HepG2 (cell line): Measurements from ENCODE around the gene PSENEN. TPM values are rescaled to one million over a fixed set of nuclear protein-coding genes. Genes with fewer than 3 reads are reported as not detected.

Source experiments
- ATAC-seq: fragments of 200-7000 bp; cut with Tn5 transposase; 3 replicates; pipeline ENCODE4 v1.9.1; 2020; ENCODE audit warnings: mild to moderate bottlenecking, moderate library complexity
- BruUV-seq: library from RNA; stranded (reverse); fragments of 400-500 nt; replicated peaks from 2 replicates; lab custom pipeline; 2021; lab: Mats Ljungman, UMichigan
- CTCF ChIA-PET: fragments of 300-600 bp; formaldehyde crosslinking; extraction: SDS; loops from one replicate; lab custom pipeline; 2021; ENCODE audit warnings: low total read pairs, inconsistent platforms, low intra/inter-chr PET ratio; lab: Yijun Ruan, JAX
- POLR2A ChIA-PET: fragments of 350-600 bp; sonication (Branson Sonifier 250); formaldehyde crosslinking; loops from one replicate; lab custom pipeline; 2020; ENCODE audit warnings: antibody characterized with exemption, inconsistent platforms; lab: Yijun Ruan, JAX
- DNase-seq: peaks from one replicate; pipeline ENCODE4 v3.0.0-alpha.2; 2015; ENCODE audit warnings: low spot score
- FAIRE-seq: peaks from 3 replicates; lab custom pipeline; 2011; peaks lifted over from hg19 to GRCh38; lab: Jason Lieb, UNC
- H2AFZ ChIP-seq: one replicate; pipeline ENCODE4 v1.6.1; 2011; ENCODE audit warnings: low read length, inconsistent platforms
- H3K27ac ChIP-seq: fragments of 300-600 bp; 3 replicates; pipeline ENCODE4 v1.8.0; 2011; ENCODE audit warnings: mixed run types, mild to moderate bottlenecking, mixed read lengths, low read length, inconsistent platforms; ENCODE audit not compliant: insufficient read depth; ENCODE audit errors: extremely low read length
- H3K27me3 ChIP-seq, 2 experiments: fragments of 200-600 bp in 1 of 2; 2 replicates in 1 of 2; 3 replicates in 1 of 2; pipeline versions ENCODE4 v1.6.0 to v1.8.0; 2011; ENCODE audit warnings: low read length in 2 of 2, mild to moderate bottlenecking in 2 of 2, moderate library complexity in 2 of 2, inconsistent platforms in 1 of 2; ENCODE audit not compliant: insufficient read depth in 2 of 2, control insufficient read depth in 1 of 2
- H3K36me3 ChIP-seq, 2 experiments: fragments of 200-600 bp in 1 of 2; replicated peaks in 1 of 2; 2 replicates in 1 of 2; 3 replicates in 1 of 2; pipeline versions ENCODE4 v1.5.1 to v1.8.0; 2011; ENCODE audit warnings: low read length in 2 of 2, inconsistent platforms in 1 of 2; ENCODE audit not compliant: insufficient read depth in 2 of 2, control insufficient read depth in 1 of 2
- H3K4me1 ChIP-seq: 2 replicates; pipeline ENCODE4 v1.5.1; 2012; ENCODE audit warnings: low read length, inconsistent platforms; ENCODE audit not compliant: insufficient read depth
- H3K4me2 ChIP-seq: 2 replicates; pipeline ENCODE4 v1.6.0; 2011; ENCODE audit warnings: low read depth, low read length, inconsistent platforms
- H3K4me3 ChIP-seq, 3 experiments: fragments of 200-600 bp in 1 of 3; sonication (generic), shearing (Covaris generic) in 1 of 3; replicated peaks in 1 of 3; 2 replicates each; pipeline ENCODE4 v1.5.1; 2011 to 2016; ENCODE audit warnings: low read length in 3 of 3, inconsistent platforms in 2 of 3, low read depth in 2 of 3, mild to moderate bottlenecking in 2 of 3, control low read depth in 1 of 3, mixed read lengths in 1 of 3; ENCODE audit not compliant: insufficient read depth in 1 of 3
- H3K79me2 ChIP-seq: one replicate; pipeline ENCODE4 v1.6.1; 2011; ENCODE audit warnings: low read length, inconsistent platforms; ENCODE audit not compliant: insufficient read depth
- H3K9ac ChIP-seq: 2 replicates; pipeline ENCODE4 v1.6.0; 2011; ENCODE audit warnings: mild to moderate bottlenecking, low read depth, low read length, inconsistent platforms; ENCODE audit not compliant: insufficient read depth
- H3K9me3 ChIP-seq: 2 replicates; pipeline ENCODE4 v1.5.1; 2012; ENCODE audit warnings: mild to moderate bottlenecking, low read length
- H4K20me1 ChIP-seq: 2 replicates; pipeline ENCODE4 v1.6.0; 2011; ENCODE audit warnings: inconsistent platforms, mild to moderate bottlenecking, low read length, moderate library complexity; ENCODE audit not compliant: insufficient read depth
- ARNTL ChIP-seq: sonication (generic); formaldehyde crosslinking; IDR thresholded peaks from 2 replicates; pipeline ENCODE4 v1.4.0; 2020; ENCODE audit warnings: mild to moderate bottlenecking, missing genetic modification reagents
- ERF ChIP-seq: IDR thresholded peaks from 2 replicates; pipeline ENCODE4 v1.6.1; 2018; ENCODE audit warnings: missing biosample characterization, missing genetic modification reagents
- NCOR1 ChIP-seq: fragments of 200-600 bp; sonication (generic); IDR thresholded peaks from 2 replicates; pipeline ENCODE4 v1.7.0; 2017; ENCODE audit warnings: antibody characterized with exemption, low read length, borderline replicate concordance
- NFYC ChIP-seq: IDR thresholded peaks from 2 replicates; pipeline ENCODE4 v1.6.1; 2016; ENCODE audit warnings: missing genetic modification reagents, missing compliant biosample characterization
- YY1 ChIP-seq: IDR thresholded peaks from 2 replicates; pipeline ENCODE4 v1.6.1; 2011; ENCODE audit warnings: low read length, low read depth, moderate library complexity, mild to moderate bottlenecking; ENCODE audit not compliant: insufficient read depth, insufficient replicate concordance
- ZBTB42 ChIP-seq: sonication (generic); formaldehyde crosslinking; IDR thresholded peaks from 2 replicates; pipeline ENCODE4 v1.5.0; 2020; ENCODE audit warnings: mild to moderate bottlenecking, missing genetic modification reagents
- ZNF230 ChIP-seq: sonication (generic); formaldehyde crosslinking; IDR thresholded peaks from 2 replicates; pipeline ENCODE4 v1.4.0; 2020; ENCODE audit warnings: mild to moderate bottlenecking, missing genetic modification reagents
- WGBS: methylation state at CpG from one replicate; pipeline ENCODE4 v1.1.6; 2017; ENCODE audit warnings: low lambda C conversion rate; 5-methylcytosine and 5-hydroxymethylcytosine counted together
- in situ Hi-C: cut with HindIII; loops from 2 replicates; pipeline ENCODE4 v1.10.0; 2017; ENCODE audit warnings: low pct_unique_long_range_greater_than_20kb; ENCODE audit not compliant: extremely low pct_ligation_motif_present
- intact Hi-C: fragments of 100-400 bp; cut with micrococcal nuclease; formaldehyde crosslinking; loops from one replicate; pipeline ENCODE4 v1.10.0; 2022; ENCODE audit not compliant: unreplicated experiment
- polyA plus RNA-seq, 8 experiments: library from polyadenylated mRNA; depleted of rRNA in 3 of 8; stranded (reverse) in 7 of 8; unstranded in 1 of 8; fragments of >200 nt; fragmentation: Illumina TruSeq in 4 of 8; extraction: Trizol in 4 of 8; gene quantifications; 2 replicates each; pipeline versions ENCODE4 v1.2.1 to v1.2.3, GENCODE V29; 2011 to 2016; ENCODE audit warnings: low read depth in 4 of 8, missing spikeins in 1 of 8, mixed read lengths in 1 of 8; ENCODE audit not compliant: insufficient read depth in 1 of 8
- total RNA-seq, 5 experiments: library from RNA; depleted of rRNA; stranded (reverse); fragments of >200 nt; fragmentation: Illumina TruSeq; extraction: Trizol; gene quantifications; 2 replicates each; pipeline ENCODE4 v1.2.3, GENCODE V29; 2016; ENCODE audit warnings: low read depth in 1 of 5
- TF ChIP-seq, protein P1 (sequence below): sonication (generic); formaldehyde crosslinking; IDR thresholded peaks from 2 replicates; pipeline ENCODE4 v1.5.0; 2020; ENCODE audit warnings: missing genetic modification reagents
- TF ChIP-seq, protein P2 (sequence below): IDR thresholded peaks from 2 replicates; pipeline ENCODE4 v1.6.1; 2012; ENCODE audit warnings: low read length, improper control_type of control experiment
- TF ChIP-seq, protein P3 (sequence below): sonication (generic); formaldehyde crosslinking; IDR thresholded peaks from 2 replicates; pipeline ENCODE4 v1.4.0; 2020; ENCODE audit warnings: mild to moderate bottlenecking, missing genetic modification reagents, borderline replicate concordance
- TF ChIP-seq, protein P4 (sequence below): sonication (generic); formaldehyde crosslinking; IDR thresholded peaks from 2 replicates; pipeline ENCODE4 v1.5.0; 2020; ENCODE audit warnings: missing genetic modification reagents
- TF ChIP-seq, protein P5 (sequence below): sonication (generic); formaldehyde crosslinking; IDR thresholded peaks from 2 replicates; pipeline ENCODE4 v1.8.1; 2023; ENCODE audit warnings: missing genetic modification reagents, mild to moderate bottlenecking, borderline replicate concordance

The PSENEN gene
- total and polyA plus RNA-seq, 2 of the 13 experiments (the other 11 are each of a cell fraction or from before 2014, with no cell fraction given), result 16.9 to 34.2 TPM

DNA sequence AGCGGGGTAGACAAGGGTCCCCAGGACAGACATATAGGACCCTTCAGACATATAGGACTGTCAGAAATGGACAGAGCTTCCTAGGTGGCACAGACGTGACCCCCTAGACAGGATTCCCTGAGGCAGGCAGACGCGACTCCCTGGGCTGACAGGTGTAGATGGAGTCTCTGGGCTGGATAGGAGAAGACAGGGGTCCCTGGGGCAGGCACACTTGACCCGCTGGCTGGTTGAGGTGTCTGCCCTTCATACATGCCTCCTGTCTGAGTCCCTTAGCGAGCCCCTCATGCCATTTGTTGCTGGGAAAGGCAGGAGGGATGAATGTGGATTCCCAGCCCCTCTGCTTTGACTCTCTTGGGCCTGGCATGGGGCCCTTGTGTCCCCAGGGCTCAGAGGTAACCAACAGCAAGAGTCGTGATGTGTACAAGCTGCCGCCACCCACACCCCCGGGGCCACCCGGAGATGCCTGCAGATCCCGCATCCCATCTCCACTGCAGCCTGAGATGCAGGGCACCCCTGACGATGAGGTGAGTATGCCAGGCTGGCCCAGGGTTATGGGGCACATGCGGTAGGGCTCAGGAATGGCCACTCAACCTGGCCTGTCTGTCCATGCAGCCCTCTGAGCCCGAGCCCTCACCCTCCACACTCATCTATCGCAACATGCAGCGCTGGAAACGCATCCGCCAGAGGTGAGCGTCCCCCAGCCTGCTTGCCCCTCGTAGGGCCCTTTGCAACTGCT, 8.4 kb downstream of the PSENEN start (continued):
- TF ChIP-seq ZBTB42 (CRISPR knock-in tag), result no peak
- TF ChIP-seq NFYC, result no peak
- no peak for TF ChIP-seq ARNTL (CRISPR knock-in tag)
- TF ChIP-seq, protein P1, sequence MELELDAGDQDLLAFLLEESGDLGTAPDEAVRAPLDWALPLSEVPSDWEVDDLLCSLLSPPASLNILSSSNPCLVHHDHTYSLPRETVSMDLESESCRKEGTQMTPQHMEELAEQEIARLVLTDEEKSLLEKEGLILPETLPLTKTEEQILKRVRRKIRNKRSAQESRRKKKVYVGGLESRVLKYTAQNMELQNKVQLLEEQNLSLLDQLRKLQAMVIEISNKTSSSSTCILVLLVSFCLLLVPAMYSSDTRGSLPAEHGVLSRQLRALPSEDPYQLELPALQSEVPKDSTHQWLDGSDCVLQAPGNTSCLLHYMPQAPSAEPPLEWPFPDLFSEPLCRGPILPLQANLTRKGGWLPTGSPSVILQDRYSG, result no peak
- no peak for TF ChIP-seq ZNF230 (CRISPR knock-in tag)

DNA sequence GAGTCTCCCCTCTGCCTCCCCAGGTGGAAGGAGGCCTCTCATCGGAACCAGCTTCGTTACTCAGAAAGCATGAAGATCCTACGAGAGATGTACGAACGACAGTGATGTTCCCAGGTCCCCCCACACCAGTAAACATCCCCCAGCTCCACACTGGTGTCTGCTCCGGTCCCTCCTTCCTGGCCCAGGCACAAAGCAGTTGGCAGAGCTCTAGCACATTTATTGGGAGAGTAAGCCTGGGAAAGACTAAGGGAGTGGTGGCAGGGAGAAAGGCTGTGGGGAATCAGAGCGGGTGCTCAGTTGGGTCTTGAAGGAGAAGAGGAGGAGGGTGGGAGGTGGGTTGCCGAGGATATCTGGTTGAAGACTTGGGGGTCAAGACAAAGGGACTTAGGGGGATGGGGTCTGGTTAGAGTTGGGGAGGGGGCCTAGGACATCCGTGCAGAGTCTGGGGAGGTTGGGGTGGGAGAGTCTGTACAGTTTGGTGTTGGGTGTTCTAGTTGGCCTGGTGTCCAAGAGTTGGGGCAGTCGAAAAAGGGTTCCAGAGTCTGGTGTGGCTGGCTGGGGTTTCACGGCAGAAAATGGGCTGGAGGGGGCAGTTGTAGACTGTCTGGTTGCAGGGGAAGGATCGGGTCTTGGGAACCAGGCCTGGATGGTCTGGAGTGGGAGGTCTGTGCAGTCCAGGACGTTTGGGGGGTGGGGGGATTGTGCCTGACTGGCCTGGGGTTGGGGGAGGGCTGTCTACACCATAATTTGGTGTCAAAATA, 9.1 kb downstream of the PSENEN start:
- Histone ChIP-seq H2AFZ (no peak overlapping the region), H3K9me3 (no peaks in the 10 kb centered on the region), H3K4me3 (no peak overlapping the region), H3K4me1 (peaks cover 23% of the 10 kb centered on the region), H4K20me1 (no peaks in the 10 kb centered on the region), H3K9ac (no peak overlapping the region), H3K36me3 (peaks cover 3 to 21% of the 10 kb centered on the region in 2 experiments; a peak in 3 of 5 replicates), H3K27ac (no peak overlapping the region), H3K27me3 (no peaks in the 10 kb centered on the region), H3K4me2 (no peak overlapping the region), H3K79me2 (peaks cover 5% of the 10 kb centered on the region)
- ATAC-seq, result no peak
- in situ Hi-C loops (no loop called here), intact Hi-C loops (no loop called here)
- no peak for FAIRE-seq
- POLR2A ChIA-PET, result no interaction called here
- BruUV-seq, result no TSS peak
- WGBS, result 87% methylated on average over 13 of the region's 13 CpGs
- DNase-seq, result no peak
- CTCF ChIA-PET, result no interaction called here
- TF ChIP-seq, protein P2, sequence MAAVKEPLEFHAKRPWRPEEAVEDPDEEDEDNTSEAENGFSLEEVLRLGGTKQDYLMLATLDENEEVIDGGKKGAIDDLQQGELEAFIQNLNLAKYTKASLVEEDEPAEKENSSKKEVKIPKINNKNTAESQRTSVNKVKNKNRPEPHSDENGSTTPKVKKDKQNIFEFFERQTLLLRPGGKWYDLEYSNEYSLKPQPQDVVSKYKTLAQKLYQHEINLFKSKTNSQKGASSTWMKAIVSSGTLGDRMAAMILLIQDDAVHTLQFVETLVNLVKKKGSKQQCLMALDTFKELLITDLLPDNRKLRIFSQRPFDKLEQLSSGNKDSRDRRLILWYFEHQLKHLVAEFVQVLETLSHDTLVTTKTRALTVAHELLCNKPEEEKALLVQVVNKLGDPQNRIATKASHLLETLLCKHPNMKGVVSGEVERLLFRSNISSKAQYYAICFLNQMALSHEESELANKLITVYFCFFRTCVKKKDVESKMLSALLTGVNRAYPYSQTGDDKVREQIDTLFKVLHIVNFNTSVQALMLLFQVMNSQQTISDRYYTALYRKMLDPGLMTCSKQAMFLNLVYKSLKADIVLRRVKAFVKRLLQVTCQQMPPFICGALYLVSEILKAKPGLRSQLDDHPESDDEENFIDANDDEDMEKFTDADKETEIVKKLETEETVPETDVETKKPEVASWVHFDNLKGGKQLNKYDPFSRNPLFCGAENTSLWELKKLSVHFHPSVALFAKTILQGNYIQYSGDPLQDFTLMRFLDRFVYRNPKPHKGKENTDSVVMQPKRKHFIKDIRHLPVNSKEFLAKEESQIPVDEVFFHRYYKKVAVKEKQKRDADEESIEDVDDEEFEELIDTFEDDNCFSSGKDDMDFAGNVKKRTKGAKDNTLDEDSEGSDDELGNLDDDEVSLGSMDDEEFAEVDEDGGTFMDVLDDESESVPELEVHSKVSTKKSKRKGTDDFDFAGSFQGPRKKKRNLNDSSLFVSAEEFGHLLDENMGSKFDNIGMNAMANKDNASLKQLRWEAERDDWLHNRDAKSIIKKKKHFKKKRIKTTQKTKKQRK, result no peak
- TF ChIP-seq, protein P3, sequence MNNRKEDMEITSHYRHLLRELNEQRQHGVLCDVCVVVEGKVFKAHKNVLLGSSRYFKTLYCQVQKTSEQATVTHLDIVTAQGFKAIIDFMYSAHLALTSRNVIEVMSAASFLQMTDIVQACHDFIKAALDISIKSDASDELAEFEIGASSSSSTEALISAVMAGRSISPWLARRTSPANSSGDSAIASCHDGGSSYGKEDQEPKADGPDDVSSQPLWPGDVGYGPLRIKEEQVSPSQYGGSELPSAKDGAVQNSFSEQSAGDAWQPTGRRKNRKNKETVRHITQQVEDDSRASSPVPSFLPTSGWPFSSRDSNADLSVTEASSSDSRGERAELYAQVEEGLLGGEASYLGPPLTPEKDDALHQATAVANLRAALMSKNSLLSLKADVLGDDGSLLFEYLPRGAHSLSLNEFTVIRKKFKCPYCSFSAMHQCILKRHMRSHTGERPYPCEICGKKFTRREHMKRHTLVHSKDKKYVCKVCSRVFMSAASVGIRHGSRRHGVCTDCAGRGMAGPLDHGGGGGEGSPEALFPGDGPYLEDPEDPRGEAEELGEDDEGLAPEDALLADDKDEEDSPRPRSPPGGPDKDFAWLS, result no peak
- TF ChIP-seq, protein P4, sequence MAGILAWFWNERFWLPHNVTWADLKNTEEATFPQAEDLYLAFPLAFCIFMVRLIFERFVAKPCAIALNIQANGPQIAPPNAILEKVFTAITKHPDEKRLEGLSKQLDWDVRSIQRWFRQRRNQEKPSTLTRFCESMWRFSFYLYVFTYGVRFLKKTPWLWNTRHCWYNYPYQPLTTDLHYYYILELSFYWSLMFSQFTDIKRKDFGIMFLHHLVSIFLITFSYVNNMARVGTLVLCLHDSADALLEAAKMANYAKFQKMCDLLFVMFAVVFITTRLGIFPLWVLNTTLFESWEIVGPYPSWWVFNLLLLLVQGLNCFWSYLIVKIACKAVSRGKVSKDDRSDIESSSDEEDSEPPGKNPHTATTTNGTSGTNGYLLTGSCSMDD (CRISPR knock-in tag), result no peak
- TF ChIP-seq NCOR1, result no peak
- TF ChIP-seq, protein P5, sequence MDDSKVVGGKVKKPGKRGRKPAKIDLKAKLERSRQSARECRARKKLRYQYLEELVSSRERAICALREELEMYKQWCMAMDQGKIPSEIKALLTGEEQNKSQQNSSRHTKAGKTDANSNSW (CRISPR knock-in tag), result no peak
- no peak for TF ChIP-seq YY1
- no peak for TF ChIP-seq ERF (CRISPR knock-in tag)
